Cardiac muscle cell (in vitro differentiated cells and primary cell): ENCODE measurements around the gene TSKS. TPM values are rescaled to one million over a fixed set of nuclear protein-coding genes. Genes with fewer than 3 reads are reported as not detected.
A peak's percentile ranks its signal among the peaks of the same experiment; 100 is the strongest.

ENCODE experiments used
- DNase-seq, 2 donors: peaks; one replicate each; pipeline versions ENCODE4 v3.0.0 to v3.0.0-alpha.2; 2010 to 2017; ENCODE audit warnings: low read depth in 1 of 2, low spot score in 1 of 2
- H3K27ac ChIP-seq: fragments of 200-600 bp; sonication (generic); 2 replicates; pipeline ENCODE4 v1.5.1; 2016
- H3K27me3 ChIP-seq: fragments of 200-600 bp; sonication (generic); 2 replicates; pipeline ENCODE4 v1.6.0; 2016; ENCODE audit warnings: control low read depth
- H3K36me3 ChIP-seq: fragments of 200-600 bp; sonication (generic); 2 replicates; pipeline ENCODE4 v1.5.1; 2016; ENCODE audit warnings: control low read depth
- H3K4me1 ChIP-seq: fragments of 200-600 bp; sonication (generic); 2 replicates; pipeline ENCODE4 v1.8.1; 2017; ENCODE audit warnings: low read depth, mild to moderate bottlenecking, mixed run types
- H3K4me3 ChIP-seq: fragments of 200-600 bp; sonication (generic); 2 replicates; pipeline ENCODE4 v1.5.1; 2016; ENCODE audit warnings: mild to moderate bottlenecking
- H3K9me3 ChIP-seq: fragments of 200-600 bp; sonication (generic); 2 replicates; pipeline ENCODE4 v1.5.1; 2017; ENCODE audit warnings: low read depth, mild to moderate bottlenecking, control low read depth
- polyA plus RNA-seq: library from polyadenylated mRNA; unstranded; fragments of >200 nt; fragmentation: Nextera tagmentation; extraction: Ambion mirVana; gene quantifications from 2 replicates; pipeline ENCODE4 v1.2.1, GENCODE V29; 2016
- total RNA-seq: library from RNA; depleted of rRNA; stranded (reverse); fragments of >200 nt; gene quantifications from 2 replicates; pipeline ENCODE4 v1.2.3, GENCODE V29; 2016
- TF ChIP-seq, protein P1 (sequence below): IDR thresholded peaks from 2 replicates; pipeline ENCODE4 v1.5.1; 2012; ENCODE audit warnings: low read depth, mild to moderate bottlenecking, low read length

TSKS gene
- total and polyA plus RNA-seq, 2 experiments from 2014 or later = 0.09 TPM; not detected in 1

DNA sequence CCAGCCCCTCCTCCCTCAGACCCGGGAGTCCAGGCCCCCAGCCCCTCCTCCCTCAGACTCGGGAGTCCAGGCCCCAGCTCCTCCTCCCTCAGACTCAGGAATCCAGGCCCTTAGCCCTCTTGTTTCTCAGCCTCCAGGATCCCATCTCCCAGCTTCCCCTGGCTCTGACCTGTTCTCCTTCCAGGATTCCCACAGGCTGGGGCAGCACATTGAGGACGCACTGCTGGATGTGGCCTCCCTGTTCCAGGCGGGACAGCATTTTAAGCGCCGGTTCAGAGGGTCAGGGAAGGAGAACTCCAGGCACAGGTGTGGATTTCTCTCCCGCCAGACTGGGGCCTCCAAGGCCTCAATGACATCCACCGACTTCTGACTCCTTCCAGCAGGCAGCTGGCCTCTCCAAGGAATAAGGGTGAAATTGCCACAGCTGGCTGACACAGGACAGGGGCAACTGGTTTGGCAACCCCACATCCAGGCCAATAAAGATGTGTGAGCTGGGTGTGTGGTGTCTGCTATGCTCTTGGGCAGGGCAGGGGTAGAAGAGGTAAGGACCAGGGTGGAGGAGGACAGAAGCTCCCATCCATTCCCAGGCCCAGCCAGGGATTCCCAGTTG is 49.8 kb downstream of the TSKS start:
- TF ChIP-seq, protein P1, sequence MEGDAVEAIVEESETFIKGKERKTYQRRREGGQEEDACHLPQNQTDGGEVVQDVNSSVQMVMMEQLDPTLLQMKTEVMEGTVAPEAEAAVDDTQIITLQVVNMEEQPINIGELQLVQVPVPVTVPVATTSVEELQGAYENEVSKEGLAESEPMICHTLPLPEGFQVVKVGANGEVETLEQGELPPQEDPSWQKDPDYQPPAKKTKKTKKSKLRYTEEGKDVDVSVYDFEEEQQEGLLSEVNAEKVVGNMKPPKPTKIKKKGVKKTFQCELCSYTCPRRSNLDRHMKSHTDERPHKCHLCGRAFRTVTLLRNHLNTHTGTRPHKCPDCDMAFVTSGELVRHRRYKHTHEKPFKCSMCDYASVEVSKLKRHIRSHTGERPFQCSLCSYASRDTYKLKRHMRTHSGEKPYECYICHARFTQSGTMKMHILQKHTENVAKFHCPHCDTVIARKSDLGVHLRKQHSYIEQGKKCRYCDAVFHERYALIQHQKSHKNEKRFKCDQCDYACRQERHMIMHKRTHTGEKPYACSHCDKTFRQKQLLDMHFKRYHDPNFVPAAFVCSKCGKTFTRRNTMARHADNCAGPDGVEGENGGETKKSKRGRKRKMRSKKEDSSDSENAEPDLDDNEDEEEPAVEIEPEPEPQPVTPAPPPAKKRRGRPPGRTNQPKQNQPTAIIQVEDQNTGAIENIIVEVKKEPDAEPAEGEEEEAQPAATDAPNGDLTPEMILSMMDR = no peak
- Histone ChIP-seq H3K4me1 (no peaks in the 10 kb centered on the region), H3K27me3 (no peaks in the 10 kb centered on the region), H3K4me3 (no peak overlapping the region), H3K27ac (no peak overlapping the region), H3K36me3 (no peaks in the 10 kb centered on the region), H3K9me3 (no peaks in the 10 kb centered on the region)
- DNase-seq = no peak

DNA sequence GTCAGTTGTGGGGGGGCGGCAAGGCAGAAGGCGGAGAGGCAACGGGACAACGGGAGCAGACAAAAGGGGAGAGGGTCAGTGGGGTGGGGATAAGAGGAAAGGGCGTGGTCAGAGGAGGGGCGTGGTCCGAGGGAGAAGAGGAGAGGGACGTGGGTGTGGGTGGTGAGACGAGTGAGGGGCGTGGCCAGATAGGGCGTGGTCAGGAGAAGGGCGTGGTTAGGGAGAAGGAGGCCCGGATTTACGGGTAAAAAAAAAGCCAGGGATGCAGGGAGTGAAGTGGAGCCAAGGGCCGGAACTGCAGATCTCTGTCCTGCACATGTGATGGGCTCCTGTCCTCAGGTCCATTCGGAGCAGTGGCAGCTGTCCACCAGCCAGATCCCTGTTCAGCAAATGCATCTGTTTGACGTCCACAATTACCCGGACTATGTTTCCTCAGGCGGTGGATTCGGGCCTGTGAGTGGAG is 50.7 kb downstream of the TSKS start:
- no peaks in the 10 kb centered on the region for H3K9me3 ChIP-seq
- H3K27me3 ChIP-seq = no peaks in the 10 kb centered on the region
- TF ChIP-seq, protein P1 = no peak
- no peaks in the 10 kb centered on the region for H3K36me3 ChIP-seq
- H3K4me3 ChIP-seq = no peak overlapping the region
- DNase-seq = peak in 1 of 2 donors; percentile 83
- no peaks in the 10 kb centered on the region for H3K4me1 ChIP-seq
- no peak overlapping the region for H3K27ac ChIP-seq

DNA sequence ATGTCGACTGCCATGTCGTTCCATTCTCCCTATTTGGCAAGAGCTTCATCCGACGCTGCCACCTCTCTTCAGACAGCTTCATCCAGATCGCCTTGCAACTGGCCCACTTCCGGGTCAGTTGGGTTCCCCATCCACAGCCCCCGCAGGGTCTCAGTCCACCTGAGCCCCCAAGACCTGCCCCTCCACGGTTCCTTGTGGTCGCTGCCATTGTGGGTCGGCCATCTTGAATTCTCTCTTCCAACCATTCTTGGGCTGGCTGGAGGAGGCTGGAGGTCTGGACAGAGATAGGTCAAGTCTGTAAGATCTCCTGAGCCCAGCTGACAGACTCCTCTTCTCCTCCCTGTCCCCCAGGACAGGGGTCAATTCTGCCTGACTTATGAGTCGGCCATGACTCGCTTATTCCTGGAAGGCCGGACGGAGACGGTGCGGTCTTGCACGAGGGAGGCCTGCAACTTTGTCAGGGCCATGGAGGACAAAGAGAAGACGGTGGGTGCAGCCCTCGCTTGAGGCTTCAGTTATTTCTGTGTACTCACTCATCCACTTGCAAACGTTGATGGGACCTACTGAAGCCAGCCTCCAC is 52.6 kb downstream of the TSKS start:
- DNase-seq = peak in 1 of 2 donors; percentile 27
- Histone ChIP-seq H3K9me3 (no peaks in the 10 kb centered on the region), H3K27ac (no peak overlapping the region), H3K36me3 (no peaks in the 10 kb centered on the region), H3K4me3 (no peak overlapping the region), H3K27me3 (no peaks in the 10 kb centered on the region), H3K4me1 (no peaks in the 10 kb centered on the region)
- TF ChIP-seq, protein P1 = no peak

DNA sequence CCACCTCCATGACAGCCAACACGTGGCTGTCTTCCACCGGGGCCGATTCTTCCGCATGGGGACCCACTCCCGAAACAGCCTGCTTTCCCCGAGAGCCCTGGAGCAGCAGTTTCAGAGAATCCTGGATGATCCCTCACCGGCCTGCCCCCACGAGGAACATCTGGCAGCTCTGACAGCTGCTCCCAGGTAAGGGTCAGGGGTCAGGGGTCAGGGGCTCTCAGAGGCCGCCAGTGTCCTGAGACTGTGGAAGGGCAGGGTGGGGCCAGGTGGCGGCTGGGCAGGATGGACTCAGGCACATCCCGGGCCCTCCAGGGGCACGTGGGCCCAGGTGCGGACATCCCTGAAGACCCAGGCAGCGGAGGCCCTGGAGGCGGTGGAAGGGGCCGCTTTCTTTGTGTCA is 57.2 kb downstream of the TSKS start:
- DNase-seq = no peak

DNA sequence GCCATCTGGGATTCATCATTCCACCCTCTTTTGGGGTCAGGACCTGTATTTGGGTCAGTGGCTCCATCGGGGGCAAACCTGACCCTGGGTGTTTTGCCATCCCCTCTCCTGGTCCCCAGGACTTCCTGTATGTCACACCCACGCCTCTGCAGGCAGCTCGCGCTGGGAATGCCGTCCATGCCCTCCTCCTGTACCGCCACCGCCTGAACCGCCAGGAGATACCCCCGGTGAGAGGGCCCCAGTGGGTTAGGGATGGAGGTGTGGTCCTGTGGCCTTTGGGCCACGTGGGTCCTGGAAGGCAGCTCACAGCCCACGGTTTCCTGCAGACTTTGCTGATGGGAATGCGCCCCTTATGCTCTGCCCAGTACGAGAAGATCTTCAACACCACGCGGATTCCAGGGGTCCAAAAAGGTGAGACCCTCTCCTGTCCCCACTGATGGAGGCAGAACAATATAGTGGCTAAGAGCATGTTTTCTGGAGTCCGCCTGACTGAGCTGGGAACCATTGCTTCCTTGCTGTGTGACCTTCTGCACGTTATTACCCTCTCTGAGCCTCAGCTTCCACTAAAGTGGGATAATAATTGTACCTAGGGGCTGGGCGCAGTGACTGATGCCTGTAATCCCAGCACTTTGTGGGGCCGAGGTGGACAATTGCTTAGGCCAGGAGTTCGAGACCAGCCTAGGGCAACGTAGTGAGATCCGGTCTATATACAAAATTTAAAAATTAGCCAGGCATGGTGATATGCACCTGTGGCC is 58.0 kb downstream of the TSKS start:
- Histone ChIP-seq H3K4me3 (no peak overlapping the region), H3K4me1 (no peaks in the 10 kb centered on the region), H3K36me3 (no peaks in the 10 kb centered on the region), H3K9me3 (no peaks in the 10 kb centered on the region), H3K27ac (no peak overlapping the region), H3K27me3 (no peaks in the 10 kb centered on the region)
- TF ChIP-seq, protein P1 = no peak
- DNase-seq = no peak

More for the DNA sequence above, 57.2 kb downstream of the TSKS start:
- Histone ChIP-seq H3K4me1 (no peaks in the 10 kb centered on the region), H3K4me3 (no peak overlapping the region), H3K27ac (no peak overlapping the region), H3K27me3 (no peaks in the 10 kb centered on the region), H3K9me3 (no peaks in the 10 kb centered on the region), H3K36me3 (no peaks in the 10 kb centered on the region)
- TF ChIP-seq, protein P1 = no peak
